ENCODE measurements around the gene RABGAP1L. TPM values are rescaled to one million over a fixed set of nuclear protein-coding genes. Genes with fewer than 3 reads are reported as not detected.

The RABGAP1L gene
- total and polyA plus RNA-seq, 10 of the 15 experiments (the other 5 are each of a cell fraction or from before 2014, with no cell fraction given): 5.8 to 194 (median 113) TPM

DNA sequence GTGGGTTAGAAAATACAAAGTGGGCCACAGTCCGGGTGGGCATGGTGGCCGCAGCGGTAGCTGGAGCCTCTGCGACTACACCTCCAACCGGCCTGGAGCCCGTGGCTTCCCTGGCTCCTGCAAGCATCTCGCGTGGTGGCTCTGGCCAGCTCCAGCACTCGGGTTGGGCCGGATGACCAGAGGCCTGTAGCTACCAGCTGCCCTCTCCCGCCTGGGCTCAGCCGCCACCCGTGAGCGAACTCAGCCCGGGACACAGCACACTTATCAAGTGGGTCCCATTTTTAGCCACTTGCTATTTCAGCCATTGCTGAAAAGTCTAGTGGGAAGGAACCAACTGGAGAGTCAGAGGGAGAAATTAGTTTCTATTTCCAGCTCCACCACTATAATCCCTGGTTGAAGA is 732.7 kb downstream of the RABGAP1L start:
- CTCF ChIA-PET: interaction anchor here (0.9 kb wide), 2 partner anchors 39 to 107 kb away, joined by 3 read pairs; no protein-coding TSS in a partner anchor
- no TSS peak for BruUV-seq (replicated peaks)
- Histone ChIP-seq H3K4me2 (ENCODE audit: control insufficient read depth, insufficient read depth) (no peak overlapping the region), H2AFZ (ENCODE audit: control insufficient read depth, low read depth, low read length) (no peak overlapping the region), H3K79me2 (ENCODE audit: control insufficient read depth, insufficient read depth, low read length) (no peaks in the 10 kb centered on the region), H3K4me3 (no peak overlapping the region), H4K20me1 (ENCODE audit: control insufficient read depth, insufficient read depth) (no peaks in the 10 kb centered on the region), H3K27me3 (replicated peaks in 1 of 2; ENCODE audit: control insufficient read depth in 2 of 2, insufficient read depth in 2 of 2, low read length in 1 of 2) (no peaks in the 10 kb centered on the region), H3K27ac (ENCODE audit: control insufficient read depth, insufficient read depth) (no peak overlapping the region), H3K4me1 (ENCODE audit: control insufficient read depth, insufficient read depth, low read length) (no peaks in the 10 kb centered on the region), H3K9me3 (replicated peaks; ENCODE audit: control insufficient read depth, insufficient read depth, low read length) (no peaks in the 10 kb centered on the region), H3K36me3 (ENCODE audit: control insufficient read depth in 2 of 2, insufficient read depth in 2 of 2, low read length in 1 of 2) (peaks cover 0 to 6% of the 10 kb centered on the region in 2 experiments; a peak in 2 of 4 replicates), H3K9ac (ENCODE audit: control insufficient read depth, insufficient read depth, low read length) (no peak overlapping the region)
- WGBS (ENCODE audit: insufficient coverage, insufficient replicate concordance, low lambda C conversion rate, missing lambda C conversion rate): 95% methylated on average over 15 of the region's 15 CpGs
- DNase-seq (ENCODE audit: low read depth, low spot score) (no peak), ATAC-seq (no peak), FAIRE-seq (no peak)
- POLR2A ChIA-PET: interaction anchor here (1.3 kb wide), 1 partner anchor 107 kb away, joined by 3 read pairs; no protein-coding TSS in a partner anchor
- intact Hi-C loops (cut with micrococcal nuclease; ENCODE audit: unreplicated experiment): no loop called here
- in situ Hi-C loops (cut with MboI): no loop called here
- RAD21 ChIA-PET (ENCODE audit: unreplicated experiment): interaction anchor here (1.1 kb wide), 1 partner anchor 16 kb away, joined by 3 read pairs; no protein-coding TSS in a partner anchor
- TF ChIP-seq BRCA1 (IDR thresholded peaks at IDR 0.05; ENCODE audit: low read depth, low read length) (no peak), RBBP5 (conservative IDR thresholded peaks at IDR 0.05) (no peak), ZBTB4 (CRISPR knock-in tag; IDR thresholded peaks at IDR 0.05) (no peak), SP1 (IDR thresholded peaks at IDR 0.05; ENCODE audit: low read depth, low read length) (no peak), SIN3A (IDR thresholded peaks at IDR 0.05; ENCODE audit: low read depth, low read length) (no peak), ZNF24 (IDR thresholded peaks at IDR 0.05) (no peak), DPF2 (IDR thresholded peaks at IDR 0.05) (no peak), ETV6 (conservative IDR thresholded peaks at IDR 0.05 in 1 of 2, IDR thresholded peaks at IDR 0.05 in 1 of 2; ENCODE audit: borderline replicate concordance in 1 of 2, low read depth in 1 of 2) (no peak), NBN (IDR thresholded peaks at IDR 0.05) (no peak), RAD21 (IDR thresholded peaks at IDR 0.05; ENCODE audit: insufficient read depth, low read depth, low read length) (no peak)
- TF ChIP-seq, protein P1, sequence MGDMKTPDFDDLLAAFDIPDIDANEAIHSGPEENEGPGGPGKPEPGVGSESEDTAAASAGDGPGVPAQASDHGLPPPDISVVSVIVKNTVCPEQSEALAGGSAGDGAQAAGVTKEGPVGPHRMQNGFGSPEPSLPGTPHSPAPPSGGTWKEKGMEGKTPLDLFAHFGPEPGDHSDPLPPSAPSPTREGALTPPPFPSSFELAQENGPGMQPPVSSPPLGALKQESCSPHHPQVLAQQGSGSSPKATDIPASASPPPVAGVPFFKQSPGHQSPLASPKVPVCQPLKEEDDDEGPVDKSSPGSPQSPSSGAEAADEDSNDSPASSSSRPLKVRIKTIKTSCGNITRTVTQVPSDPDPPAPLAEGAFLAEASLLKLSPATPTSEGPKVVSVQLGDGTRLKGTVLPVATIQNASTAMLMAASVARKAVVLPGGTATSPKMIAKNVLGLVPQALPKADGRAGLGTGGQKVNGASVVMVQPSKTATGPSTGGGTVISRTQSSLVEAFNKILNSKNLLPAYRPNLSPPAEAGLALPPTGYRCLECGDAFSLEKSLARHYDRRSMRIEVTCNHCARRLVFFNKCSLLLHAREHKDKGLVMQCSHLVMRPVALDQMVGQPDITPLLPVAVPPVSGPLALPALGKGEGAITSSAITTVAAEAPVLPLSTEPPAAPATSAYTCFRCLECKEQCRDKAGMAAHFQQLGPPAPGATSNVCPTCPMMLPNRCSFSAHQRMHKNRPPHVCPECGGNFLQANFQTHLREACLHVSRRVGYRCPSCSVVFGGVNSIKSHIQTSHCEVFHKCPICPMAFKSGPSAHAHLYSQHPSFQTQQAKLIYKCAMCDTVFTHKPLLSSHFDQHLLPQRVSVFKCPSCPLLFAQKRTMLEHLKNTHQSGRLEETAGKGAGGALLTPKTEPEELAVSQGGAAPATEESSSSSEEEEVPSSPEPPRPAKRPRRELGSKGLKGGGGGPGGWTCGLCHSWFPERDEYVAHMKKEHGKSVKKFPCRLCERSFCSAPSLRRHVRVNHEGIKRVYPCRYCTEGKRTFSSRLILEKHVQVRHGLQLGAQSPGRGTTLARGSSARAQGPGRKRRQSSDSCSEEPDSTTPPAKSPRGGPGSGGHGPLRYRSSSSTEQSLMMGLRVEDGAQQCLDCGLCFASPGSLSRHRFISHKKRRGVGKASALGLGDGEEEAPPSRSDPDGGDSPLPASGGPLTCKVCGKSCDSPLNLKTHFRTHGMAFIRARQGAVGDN (IDR thresholded peaks at IDR 0.05): no peak
- SMC1A ChIA-PET (ENCODE audit: uncharacterized antibody, unreplicated experiment): interaction anchor here (1.0 to 1.5 kb wide), 3 partner anchors 20 to 91 kb away, joined by 3 read pairs; no protein-coding TSS in a partner anchor

Measured in GM12878 (cell line).